Medulla oblongata (tissue), 1 donor: Measurements from ENCODE around the gene CACNA1I.
A peak's percentile ranks its signal among the peaks of the same experiment; 100 is the strongest.
"Not testable (repeated sequence)": the region's sequence is repeated elsewhere in the genome, so short reads cannot be mapped to it uniquely, and the experiment has no call there.

Source experiments
- DNase-seq: peaks from one replicate; pipeline ENCODE4 v3.0.0-alpha.2; 2015; ENCODE audit errors: extremely low spot score

Gene CACNA1I

DNA sequence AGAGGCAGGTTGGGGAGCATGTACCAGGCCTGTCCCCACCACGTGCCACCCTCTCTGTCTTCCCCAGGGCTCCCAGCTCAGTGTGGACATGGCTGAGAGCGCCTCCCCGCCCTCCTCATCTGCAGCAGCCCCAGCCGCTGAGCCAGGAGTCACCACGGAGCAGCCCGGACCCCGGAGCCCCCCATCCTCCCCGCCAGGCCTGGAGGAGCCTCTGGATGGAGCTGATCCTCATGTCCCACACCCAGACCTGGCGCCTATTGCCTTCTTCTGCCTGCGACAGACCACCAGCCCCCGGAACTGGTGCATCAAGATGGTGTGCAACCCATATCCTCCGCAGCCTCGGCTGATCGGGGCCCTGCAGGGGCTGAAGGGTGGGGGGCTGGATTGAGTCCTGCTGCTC is at the start of gene CACNA1I:
Gene CACNA1I, plus strand, starts transcription at position 89 of the 400 bp plus-strand sequence. Its CDS starts 0 bp downstream, at position 89.
- DNase-seq = no peak

- not testable (repeated sequence) for DNase-seq
Measured at GRCh38 chr22:39521106-39521885, 49.3 kb upstream of the CACNA1I start.

GRCh38 chr22:39522091-39522490 is 48.5 kb upstream of the CACNA1I start:
- not testable (repeated sequence) for DNase-seq

GRCh38 chr22:39522567-39523300 is 47.8 kb upstream of the CACNA1I start:
- DNase-seq = peak; percentile 22

- no peak for DNase-seq
Measured at GRCh38 chr22:39524089-39524752, 46.3 kb upstream of the CACNA1I start.

DNA sequence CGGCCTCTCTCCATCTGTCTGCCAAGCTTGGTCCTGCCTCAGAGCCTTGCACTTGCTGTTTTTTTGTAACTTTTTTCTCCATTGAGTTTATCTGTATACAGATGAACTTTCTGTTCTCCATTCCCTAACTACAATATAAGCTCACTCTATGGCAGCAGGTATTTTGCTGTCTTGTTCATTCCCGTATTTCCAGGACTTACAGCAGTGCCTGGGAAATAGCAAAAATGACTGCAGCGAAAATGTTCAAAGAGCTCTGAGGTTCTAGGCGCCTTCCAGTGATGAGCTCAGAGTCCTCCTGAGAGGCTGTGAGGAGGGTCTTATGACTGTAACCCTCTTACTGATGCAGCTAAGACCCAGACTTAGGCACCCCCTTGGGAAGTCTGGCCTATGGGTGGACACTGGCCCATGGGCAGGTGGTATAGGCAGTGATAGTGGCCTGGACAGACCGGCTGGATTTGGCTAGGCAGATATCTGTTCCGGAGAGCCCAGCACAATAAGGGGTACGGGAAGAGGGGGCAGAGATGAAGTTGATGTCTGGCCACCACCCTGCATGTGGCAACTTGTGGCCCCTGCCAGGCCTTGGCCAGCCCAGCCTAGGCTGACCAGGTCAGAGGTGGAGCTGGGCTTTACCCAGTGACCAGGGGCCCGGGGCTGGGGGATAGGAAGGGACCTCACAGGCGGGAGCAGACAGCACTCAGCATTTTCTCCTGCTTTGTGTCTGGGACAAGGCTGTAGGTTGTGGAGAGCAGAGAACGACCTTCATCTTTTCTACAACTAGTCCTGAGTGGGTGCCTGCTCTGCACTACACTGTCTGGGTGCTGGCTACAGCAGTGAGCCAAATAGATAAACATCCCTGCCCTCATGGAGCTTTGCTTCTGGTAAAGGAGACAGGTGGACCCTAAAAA is 45.5 kb upstream of the CACNA1I start:
- no peak for DNase-seq

GRCh38 chr22:39525658-39525975 is 44.9 kb upstream of the CACNA1I start:
- DNase-seq = no peak

DNA sequence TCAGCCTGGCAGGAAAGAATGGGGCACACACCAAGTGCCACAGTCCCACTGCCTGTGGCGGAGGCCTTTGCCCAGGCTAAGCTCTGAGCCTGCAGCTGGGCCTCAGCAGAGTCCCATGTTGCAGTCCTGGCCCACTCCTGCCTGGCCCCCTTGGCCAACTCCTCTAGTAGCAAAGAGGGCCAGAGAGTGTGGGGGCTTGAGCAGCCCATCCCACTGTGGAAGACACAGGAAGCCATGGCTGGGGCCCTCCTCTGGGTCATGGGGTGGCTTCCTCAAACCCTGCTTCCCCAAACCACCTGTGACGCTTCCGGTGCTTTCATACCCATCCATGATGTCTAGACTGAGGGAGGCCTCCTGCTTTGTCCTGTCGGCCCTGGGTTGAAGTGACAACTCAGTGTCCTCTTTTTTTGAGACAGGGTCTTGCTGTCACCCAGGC is 43.8 kb upstream of the CACNA1I start:
- DNase-seq = no peak

GRCh38 chr22:39527481-39527961 is 43.0 kb upstream of the CACNA1I start:
- no peak for DNase-seq

- DNase-seq = no peak
Measured at GRCh38 chr22:39528080-39528661, 42.4 kb upstream of the CACNA1I start.

GRCh38 chr22:39528681-39529486 is 41.7 kb upstream of the CACNA1I start:
- peak; percentile 93 for DNase-seq

GRCh38 chr22:39529487-39529851 is 41.1 kb upstream of the CACNA1I start:
- no peak for DNase-seq

- DNase-seq = no peak
Measured at GRCh38 chr22:39530116-39530515, 40.4 kb upstream of the CACNA1I start.

DNA sequence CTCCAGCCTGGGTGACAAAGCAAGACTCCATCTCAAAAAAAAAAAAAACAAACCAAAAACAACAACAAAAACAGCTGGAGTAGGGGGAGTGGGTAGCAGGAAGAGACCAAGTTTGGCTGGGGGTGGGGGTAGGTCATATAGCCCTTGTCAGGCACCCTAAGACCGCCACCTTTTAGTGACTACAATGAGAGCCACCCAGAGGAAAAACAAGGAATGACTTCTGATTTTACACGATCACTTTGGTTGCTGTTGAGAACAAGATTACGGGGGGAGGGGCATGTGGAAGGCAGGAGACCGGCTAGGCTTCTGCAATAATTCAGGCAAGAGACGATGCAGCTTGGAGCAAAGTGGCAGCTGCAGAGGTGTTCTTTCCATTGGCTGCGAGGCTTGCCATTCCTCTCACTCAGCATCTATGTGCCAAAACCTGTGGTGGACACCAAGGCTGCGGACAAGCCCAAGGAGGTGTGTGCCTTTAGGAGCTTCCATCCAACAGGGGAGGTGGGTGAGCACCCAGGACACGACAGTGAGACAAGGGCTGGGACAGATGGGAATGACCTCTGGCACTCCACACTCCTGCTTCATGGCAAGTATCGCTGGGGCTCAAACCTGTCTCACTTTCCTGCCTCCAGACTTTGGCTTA is 39.7 kb upstream of the CACNA1I start:
- no peak for DNase-seq

DNA sequence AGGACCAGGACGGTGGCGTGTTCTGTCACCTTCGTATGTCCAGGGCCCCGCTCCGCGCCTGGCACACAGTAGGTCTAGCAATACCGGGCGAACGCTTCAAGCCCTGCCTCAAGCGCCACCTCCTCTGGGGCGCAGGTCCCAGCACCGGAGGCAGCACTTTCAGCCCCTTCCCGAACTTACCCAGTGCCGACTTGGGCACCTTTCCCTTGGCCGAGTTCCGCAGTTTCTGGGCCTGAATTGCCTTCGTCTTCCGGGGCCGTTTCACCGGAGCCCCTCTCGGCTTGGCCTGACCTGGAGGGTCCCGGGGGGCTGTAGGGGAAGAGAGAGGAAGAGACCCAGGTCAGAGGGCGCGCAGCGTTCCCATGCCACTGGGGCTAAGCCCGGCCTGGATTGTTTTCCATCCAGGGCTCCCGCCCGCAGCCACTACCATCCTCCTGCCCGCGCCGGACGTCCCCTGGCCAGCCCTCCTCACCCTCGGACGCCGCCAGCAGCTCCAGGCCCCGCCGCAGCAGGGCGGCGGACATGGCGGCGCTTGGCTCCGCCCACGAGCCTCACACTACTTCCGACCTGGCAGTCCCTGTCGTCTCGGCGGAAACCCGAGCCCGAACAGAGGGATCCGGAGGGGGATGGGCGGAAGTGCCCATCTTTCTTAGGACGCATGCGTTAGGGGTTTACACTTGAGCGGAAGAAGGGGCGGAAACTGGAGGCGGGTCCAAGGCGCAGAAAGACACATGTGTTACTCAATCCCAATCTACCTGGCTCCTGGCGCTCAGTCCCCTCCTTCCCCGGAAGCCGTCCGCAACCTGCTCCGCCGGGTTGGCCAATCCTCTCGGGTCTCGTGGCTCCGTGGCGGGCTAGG is 38.1 kb upstream of the CACNA1I start, which contains the start of gene RPS19BP1:
Gene RPS19BP1, minus strand, starts transcription at position 534 of the 859 bp plus-strand sequence. Its CDS starts 10 bp downstream, at position 524.
- peak; percentile 99 for DNase-seq

DNA sequence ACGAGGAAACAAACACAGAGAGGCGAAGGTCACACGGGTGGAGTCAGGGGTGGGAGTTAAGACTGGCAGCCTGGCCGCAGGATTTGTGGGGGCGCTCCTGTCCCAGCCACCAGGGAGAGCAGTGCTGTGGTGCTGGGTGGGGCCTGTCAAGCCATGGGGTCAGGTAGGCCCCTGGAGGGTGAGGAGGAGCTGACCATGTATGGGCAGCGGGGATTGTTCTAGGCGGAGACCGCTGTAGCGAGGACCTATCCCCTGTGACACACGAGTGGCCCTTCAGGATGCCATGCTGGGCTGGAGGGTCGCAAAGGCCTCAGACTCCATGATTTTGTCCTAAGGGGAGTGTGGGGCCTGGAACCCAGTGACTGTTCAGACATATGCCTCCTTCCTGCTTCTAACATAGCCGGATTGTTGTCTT is 36.5 kb upstream of the CACNA1I start:
- DNase-seq = no peak

- DNase-seq = peak; percentile 74
Measured at GRCh38 chr22:39534591-39535356, 35.8 kb upstream of the CACNA1I start.

DNA sequence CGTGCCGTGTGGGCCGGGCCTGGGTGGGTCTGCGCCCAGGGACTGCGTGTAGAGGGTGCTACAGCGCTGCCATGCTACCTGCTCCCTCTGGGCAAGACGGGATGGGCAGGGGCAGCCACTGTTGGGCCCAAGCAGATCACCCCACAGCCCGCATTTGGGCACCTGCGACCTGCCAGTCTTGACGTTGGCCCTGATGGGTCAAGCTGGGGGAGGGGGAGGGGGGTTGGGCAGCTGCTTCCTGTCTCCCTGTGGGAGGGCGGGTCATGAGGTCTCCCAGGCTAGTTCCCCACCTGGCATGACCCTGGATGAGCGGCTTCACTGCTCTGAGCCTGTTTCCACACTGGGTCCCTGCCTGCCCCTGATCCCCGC is 35.2 kb upstream of the CACNA1I start:
- peak; percentile 1 for DNase-seq
